Occipital lobe (tissue), 2 donors: ENCODE results near the gene CGN. TPM values are rescaled to one million over a fixed set of nuclear protein-coding genes. Genes with fewer than 3 reads are reported as not detected.

Source experiments
- DNase-seq: peaks from one replicate; lab custom pipeline; 2025; lab: John Stamatoyannopoulos, UW
- total RNA-seq: library from RNA; depleted of rRNA; stranded (reverse); fragments of >200 nt; gene quantifications from one replicate; pipeline ENCODE4 v1.2.3, GENCODE V29; 2014

Gene CGN, protein sequence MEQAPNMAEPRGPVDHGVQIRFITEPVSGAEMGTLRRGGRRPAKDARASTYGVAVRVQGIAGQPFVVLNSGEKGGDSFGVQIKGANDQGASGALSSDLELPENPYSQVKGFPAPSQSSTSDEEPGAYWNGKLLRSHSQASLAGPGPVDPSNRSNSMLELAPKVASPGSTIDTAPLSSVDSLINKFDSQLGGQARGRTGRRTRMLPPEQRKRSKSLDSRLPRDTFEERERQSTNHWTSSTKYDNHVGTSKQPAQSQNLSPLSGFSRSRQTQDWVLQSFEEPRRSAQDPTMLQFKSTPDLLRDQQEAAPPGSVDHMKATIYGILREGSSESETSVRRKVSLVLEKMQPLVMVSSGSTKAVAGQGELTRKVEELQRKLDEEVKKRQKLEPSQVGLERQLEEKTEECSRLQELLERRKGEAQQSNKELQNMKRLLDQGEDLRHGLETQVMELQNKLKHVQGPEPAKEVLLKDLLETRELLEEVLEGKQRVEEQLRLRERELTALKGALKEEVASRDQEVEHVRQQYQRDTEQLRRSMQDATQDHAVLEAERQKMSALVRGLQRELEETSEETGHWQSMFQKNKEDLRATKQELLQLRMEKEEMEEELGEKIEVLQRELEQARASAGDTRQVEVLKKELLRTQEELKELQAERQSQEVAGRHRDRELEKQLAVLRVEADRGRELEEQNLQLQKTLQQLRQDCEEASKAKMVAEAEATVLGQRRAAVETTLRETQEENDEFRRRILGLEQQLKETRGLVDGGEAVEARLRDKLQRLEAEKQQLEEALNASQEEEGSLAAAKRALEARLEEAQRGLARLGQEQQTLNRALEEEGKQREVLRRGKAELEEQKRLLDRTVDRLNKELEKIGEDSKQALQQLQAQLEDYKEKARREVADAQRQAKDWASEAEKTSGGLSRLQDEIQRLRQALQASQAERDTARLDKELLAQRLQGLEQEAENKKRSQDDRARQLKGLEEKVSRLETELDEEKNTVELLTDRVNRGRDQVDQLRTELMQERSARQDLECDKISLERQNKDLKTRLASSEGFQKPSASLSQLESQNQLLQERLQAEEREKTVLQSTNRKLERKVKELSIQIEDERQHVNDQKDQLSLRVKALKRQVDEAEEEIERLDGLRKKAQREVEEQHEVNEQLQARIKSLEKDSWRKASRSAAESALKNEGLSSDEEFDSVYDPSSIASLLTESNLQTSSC
- total RNA-seq: 3.1 TPM

DNA sequence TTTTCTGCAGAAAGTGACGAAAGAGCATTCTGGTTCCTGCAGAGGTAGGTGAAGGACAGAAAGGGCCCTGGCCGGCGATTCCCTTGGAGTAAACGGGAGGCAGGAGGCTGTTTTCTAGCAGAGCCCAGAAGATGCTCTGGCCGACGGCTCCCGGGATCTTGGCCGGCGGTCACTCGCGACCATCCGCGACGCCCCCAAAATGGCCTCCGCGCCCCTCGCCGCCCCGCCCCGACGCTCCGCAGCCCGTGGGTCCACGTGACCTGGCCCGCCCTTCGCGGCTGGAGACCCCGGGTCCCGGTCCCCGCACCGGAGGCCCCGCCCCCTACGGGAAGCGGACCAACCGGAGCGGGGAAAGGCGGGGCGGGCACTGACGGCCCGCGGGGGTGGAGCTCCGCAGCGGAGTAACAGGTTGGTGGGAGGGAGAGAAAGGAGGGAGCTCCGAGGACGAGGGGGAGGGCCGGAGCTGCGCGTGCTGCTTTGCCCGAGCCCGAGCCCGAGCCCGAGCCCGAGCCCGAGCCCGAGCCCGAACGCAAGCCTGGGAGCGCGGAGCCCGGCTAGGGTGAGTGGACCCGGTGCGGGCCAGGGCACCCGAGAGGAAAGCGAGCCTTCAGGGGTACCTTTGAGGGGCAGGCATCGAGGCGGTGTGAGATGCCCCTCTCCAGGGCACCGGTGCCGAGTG lies at the start of gene CGN:
CGN (plus strand) TSS at position 431 of the 679 bp plus-strand sequence. CDS start 7,133 bp downstream, outside the sequence.
- DNase-seq: peak; percentile 85

DNA sequence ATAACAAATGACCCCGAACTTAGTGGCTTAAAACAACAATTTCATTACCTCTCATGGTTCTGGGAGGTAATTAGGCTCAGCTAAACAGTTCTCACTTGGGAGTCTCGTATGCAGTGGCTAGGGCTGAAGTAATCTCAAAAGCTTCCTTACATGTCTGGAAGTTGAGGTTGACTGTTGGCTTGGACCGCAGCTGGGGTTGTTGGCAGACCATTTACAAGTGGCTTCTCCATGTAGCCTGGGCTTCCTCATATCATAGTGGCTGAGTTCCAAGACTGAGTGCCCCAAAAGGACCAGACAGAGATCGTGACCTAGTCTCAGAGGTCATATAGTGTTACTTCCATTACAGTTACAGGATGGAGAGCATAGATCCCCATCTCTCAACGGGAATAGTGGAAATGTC lies 49.5 kb upstream of the CGN start:
- no peak for DNase-seq

DNA sequence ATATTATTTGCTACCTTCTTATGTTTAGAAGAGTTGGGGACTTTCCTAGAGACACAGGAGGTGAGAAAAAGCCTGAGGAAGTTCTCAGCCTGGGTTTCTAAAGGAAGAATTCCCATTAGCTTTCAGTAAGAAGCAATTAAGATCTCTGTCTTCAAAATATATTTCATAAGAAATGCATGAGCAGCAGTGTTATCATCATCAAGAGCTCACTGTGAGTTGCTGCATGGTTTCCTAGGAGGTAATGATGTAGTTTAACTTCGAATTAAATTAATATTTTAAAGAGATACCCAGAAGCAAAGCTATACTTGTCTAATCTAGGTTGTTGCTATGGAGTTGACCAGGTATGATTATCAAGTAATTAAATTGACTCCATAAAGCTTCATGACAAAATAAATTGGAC lies 46.2 kb upstream of the CGN start:
- DNase-seq: no peak

DNA sequence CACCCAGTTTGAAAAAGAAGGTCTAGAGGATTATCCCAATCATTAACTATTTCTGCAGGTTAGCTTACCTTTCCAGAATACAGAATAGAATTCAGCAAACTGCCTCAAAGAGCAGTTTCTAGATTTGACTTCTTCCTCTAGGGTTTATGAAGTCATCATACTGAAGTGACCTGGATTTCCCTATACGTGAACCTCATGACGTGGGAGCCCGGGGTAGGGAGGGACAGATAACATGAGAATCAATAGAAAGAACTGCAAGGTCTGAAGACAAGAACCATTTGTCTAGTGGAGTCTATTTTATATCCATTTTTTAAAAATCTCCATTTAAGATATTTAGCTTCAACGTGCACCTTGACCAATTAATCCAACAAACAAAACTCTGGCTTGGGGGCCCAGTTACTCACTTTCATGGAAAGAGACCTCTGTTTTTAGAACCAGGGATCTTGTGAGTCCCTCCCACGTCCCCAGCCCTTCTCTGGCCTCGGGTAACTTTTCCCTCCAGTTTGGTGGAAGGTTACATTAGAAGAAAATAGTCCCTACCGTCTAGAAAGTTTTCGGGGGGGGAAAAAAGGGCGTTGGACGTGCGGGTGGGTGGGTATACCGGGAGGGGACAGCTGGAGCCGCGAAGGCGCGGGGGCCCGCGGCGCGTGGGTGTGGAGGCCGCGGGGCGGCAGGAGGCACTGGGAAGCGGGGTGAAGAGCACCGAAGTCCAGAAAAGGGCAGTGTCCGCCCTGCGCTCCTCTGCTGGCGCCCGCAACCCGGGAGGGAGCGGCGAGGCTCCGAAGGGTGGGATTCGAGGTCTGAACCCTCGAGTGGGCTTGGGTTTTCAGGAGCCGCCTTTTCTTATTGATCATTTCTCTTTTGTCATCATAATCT lies 38.1 kb upstream of the CGN start:
- peak; percentile 9 for DNase-seq

DNA sequence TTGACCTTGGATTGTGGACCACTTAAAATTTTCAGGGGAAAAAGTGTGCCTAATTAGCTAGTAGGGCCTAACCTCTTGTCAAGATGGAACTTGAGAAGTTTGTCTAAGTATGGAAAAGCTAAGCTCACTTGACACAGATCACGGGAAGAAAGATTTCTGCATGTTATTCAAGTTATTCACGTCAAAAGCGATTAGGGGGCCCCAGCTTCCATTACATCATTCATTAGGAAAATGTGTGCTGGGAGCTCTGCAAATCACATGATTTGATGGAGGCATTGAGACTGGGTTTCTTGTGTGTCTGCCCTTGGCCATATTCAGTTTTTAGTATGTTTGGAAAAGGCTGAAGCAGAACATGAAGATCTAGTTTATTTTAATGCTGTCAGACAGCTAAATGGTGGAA lies 36.4 kb upstream of the CGN start:
- DNase-seq: no peak

DNA sequence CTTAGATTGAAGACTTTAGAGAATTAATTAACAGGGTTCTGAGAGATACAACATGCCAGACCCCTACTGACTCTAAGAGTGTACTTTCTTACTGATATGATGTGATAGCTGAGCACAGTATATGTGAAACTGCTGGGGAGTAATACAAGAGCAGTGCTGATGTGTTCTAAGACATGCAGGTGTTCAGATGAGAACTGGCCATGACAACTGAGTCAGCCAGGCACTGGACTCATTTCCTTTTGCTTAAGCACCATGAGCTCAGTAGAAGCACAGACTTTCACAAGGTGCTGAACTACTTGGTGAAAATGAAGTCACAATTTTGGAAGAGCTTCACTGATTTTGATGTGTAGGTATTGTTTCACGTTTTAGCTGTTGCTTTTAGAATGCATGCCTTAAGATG lies 36.0 kb upstream of the CGN start:
- DNase-seq: no peak

DNA sequence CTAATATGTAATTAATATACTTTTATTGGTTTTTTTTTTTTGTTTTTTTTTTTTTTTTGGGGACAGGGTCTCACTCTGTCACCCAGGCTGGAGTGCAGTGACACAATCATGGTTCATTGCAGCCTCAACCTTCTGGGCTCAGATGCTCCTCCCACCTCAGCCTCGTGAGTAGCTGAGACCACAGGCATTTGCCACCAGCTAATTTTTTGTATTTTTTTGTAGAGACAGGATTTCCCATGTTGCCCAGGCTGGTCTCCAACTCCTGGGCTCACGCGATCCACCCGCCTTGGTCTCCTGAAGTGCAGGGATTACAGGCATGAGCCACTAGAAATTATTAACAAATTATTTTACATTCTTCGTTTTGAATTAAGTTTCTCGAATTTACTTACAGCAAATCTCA lies 35.1 kb upstream of the CGN start:
- DNase-seq: no peak

DNA sequence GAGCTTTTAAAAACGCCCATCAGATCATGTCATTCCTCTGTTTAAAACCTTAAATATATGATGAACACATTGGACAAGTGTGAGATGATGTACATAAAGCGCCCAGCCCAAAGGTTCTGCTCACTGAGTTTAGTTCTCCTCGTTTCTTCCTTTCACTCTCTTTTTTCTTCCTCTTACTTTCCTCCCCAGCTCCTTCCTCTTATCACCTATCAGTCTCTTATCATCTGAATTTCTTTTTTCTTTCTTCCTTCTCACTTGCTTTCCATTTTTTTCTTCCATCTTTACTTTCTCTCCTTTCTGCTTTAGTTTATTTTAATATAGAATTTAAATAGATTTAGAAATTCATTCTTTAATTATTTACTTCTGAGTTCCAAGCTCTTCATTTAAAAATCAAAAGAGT lies 34.1 kb upstream of the CGN start:
- no peak for DNase-seq

DNA sequence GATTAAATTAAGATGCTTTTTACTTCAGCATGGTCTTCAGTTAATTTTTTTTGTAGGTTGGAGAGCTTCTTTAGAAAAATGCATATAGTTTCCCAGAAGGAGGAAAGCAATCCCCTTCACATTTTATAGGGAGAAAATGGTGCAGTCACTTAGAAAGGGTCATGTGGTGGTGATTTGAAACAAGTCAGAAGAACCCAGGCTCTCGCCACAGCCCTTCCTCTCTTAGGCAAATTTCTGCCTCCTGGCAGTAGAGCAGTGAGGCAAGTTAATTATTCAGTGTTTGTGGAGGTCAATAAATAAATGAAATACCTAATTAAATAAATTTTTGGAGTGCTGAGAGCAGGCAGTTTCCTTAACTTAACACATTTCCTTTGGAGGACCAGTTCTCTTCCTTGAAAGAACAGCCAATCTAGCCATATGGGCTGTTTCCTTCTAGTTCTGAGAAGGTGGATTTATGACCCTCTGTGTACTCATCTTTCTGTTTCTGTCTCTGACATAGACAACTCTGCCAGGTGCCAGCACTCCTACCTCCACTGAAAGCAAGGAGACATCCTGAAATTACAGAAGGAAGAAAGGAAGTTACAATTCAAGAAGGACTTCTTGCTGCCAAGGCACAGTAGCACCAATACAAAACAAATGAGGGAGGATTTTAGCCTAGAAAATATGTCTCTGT lies 32.9 kb upstream of the CGN start:
- no peak for DNase-seq

DNA sequence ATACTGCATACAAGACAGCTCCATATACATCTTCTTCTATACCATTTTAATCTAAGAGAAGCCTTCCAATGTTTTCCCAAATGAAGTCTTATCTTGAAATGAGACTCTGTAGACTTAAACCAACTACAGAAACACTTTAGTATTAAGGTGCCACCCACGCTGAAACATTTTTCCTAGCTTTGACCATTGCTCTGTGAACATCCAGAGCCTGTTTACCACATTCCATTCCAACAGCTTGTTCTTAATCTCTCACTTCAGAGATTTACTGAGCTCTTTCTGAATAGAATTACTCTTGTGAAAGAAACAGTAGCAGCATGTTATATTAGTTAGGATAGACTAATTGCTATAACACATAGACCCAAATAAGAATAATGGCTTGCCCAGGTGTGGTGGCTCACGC lies 32.3 kb upstream of the CGN start:
- DNase-seq: no peak

DNA sequence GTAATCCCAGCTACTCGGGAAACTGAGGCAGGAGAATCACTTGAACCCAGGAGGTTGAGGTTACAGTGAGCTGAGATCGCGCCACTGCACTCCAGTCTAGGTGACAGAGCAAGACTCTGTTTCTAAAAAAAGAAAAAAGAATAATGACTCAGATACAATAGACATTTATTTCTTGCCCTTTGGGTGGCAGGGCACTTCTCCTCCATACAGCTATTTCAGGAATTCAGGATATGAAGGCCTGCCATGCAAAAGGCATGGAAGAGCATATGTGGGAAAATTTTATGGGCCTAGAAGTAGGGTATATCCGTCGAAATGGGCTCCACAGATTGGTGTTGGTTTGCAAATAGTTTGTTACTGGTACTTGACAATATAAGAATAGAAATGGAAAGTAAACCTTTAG lies 31.7 kb upstream of the CGN start:
- DNase-seq: no peak

DNA sequence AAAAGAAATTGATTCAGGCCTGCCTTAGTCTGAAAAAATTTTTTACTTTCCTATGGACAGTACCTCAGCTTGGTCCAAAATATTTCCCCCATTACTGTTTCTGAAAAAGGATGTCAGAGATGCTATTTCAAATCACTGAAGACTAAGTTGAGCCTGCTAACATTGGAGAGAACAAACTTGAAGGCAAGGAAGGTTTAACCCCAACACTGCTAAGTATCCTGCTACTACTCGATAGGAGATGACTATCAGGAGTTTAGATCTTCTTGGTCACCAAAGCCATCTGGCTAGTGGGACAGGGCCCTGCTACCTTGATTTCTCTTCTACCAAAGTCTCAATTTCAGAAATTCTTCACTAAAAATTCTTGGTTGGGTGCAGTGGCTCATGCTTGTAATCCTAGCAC lies 29.2 kb upstream of the CGN start:
- no peak for DNase-seq

DNA sequence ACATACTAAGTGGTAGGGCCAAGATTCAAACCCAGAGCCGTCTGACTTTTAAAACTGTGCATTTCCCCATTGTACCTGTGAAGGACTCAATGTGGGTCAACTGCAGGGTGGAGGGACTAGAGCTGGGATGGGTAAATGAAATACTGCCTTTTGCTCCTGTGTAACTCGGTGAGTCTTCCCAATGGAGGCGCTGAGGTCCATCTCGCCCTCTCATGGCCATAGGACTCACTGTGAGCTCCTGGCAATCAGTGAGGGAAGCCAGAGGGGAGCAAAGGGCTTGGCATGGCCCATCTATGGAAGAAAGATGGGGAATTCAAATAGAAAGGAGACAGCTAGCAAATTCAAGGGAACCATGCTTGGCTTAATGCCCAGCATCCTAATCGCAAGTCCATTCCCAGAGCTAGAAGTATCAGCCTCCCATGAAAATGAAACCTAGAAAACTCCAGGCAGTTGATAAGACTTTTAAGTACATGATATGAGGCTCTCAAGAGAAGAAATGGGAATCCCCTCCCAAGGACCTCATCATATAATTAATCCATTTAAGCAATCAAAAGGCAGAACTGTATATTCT lies 25.4 kb upstream of the CGN start:
- no peak for DNase-seq

DNA sequence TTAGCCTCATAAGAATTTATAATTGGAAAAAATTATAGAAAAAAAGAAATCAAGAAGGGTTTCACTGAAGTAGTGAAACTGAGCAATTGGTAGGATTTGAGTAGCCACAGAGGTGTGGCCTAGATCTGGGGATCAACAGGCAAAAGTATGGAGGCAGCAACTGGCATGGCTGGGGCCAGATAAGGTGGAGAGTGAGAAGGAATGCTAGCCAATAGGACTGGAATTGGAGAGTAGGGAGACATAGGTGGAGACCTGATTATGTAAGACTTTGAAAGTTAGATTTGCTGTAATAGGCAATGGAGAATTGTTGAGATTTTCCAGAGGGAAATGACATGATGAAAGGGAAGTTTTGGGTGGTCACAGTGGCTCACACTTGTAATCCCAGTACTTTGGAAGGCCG lies 24.6 kb upstream of the CGN start:
- no peak for DNase-seq

DNA sequence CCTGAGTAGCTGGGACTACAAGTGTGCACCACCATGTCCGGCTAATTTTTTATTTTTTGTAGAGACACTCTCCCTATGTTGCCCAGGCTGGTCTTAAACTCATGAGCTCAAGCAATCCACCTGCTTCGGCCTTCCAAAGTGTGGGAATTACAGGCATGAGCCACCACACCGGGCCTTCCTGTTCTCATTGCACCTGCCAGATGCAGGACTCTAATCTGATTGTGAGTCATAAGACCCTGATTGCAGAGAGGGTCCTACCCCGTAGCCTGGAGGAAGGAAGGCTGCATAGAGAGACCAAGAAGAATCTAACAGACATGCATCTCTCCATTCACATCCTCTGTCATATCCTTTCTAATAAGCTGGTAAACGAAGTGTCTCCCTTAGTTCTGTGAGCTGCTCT lies 19.5 kb upstream of the CGN start:
- DNase-seq: no peak

DNA sequence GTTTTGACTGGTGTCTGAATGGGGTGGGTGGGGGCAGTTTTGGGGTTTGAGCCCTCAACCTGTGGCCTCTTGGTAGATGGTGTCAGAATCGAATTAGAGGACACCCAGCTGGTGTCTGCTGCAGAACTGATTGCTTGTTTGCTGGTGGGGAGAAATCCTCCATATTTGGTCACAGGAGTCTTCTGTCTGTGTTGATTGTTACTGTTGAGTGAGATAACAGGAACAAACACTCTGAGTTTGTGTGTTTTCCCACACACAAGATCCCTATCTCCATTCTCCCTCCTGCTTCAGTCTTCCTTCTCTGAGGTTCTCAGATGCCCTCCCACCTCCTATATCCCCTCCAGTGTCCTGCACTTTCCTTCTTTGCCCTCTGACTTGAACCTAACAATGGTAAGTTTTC lies 19.1 kb upstream of the CGN start:
- no peak for DNase-seq

DNA sequence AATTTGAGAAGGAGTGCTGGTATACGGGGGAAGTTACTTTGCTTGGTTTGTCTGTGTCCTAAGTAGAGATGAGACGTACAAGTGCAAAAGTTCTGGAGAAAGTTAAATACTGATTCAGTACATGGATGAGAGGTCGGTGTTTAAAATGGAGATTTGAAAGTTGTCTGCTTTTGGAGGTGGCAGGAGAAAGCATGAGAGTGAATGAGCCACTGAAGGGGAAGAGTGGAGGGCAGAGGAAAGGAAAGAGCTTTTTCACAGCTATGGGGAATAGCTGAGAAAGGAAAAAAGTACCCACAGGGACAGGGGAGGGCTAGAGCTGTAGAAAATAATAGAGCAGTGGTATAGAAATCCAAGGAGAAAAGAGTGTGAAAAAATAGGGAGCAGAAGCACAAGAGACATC lies 18.1 kb upstream of the CGN start:
- no peak for DNase-seq

DNA sequence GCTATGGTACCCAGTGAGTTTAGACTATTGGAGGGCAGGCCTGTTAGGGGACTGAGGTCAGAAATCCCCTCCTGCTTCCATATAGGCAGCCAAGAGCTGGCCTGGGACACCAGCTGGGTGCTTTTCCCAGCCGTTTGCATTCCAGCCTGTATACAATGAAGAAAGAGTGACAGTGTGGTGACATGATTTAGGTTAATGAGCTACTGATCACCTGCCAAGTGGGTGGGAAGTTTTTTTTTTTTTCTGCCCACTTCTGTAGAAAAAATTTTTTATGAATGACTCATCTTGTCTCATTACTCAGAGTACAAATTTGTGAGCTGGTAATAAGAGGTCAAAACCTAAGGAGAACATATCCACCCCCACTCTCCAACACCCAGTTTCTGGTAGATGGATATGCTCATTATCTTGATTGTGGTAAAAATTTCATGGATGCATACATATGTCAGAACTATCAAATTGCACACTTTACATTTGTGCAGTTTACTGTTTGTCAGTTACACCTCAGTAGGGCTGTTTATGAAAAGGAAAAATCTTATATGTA lies 16.4 kb upstream of the CGN start:
- DNase-seq: peak; percentile 5

DNA sequence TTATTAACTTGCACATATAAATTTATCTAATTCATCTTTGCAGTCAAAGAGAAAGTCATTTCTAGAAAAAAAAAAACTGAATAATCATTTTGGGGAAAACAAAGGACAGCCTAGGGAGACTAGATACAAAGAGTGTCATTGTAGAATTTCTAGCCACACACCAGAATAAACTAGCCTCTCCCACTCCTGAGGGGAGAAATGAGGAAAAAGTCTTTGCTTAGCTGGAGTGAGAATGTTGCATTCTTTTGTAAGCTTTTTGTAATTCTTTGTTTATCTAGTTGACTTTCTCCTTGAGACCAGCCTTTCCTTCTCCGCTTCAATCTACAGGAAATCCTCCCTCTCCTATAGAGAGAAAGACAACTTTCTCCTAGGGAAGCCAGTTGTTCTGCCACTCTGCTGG lies 15.9 kb upstream of the CGN start:
- DNase-seq: no peak
